ENCODE data around the gene CANX.

CANX gene

GRCh38 chr5:179777909-179778308, 79.1 kb downstream of the CANX start:
- TF ChIP-seq JUND (IDR thresholded peaks at IDR 0.05; ENCODE audit: low read depth): no peak
- in situ Hi-C loops (cut with HindIII; ENCODE audit: low pct_unique_long_range_greater_than_20kb, low sequenced_read_pairs): no loop called here
- DNase-seq (ENCODE audit: low read depth in 1 of 2, low spot score in 1 of 2): peak; percentile 45 to 51

GRCh38 chr5:179778591-179778990, 79.8 kb downstream of the CANX start:
- no peak for TF ChIP-seq JUND (IDR thresholded peaks at IDR 0.05; ENCODE audit: low read depth)
- no peak for DNase-seq (ENCODE audit: low read depth in 1 of 2, low spot score in 1 of 2)
- in situ Hi-C loops (cut with HindIII; ENCODE audit: low pct_unique_long_range_greater_than_20kb, low sequenced_read_pairs): no loop called here

GRCh38 chr5:179779826-179780225, 81.1 kb downstream of the CANX start:
- TF ChIP-seq JUND (IDR thresholded peaks at IDR 0.05; ENCODE audit: low read depth): no peak
- no peak for DNase-seq (ENCODE audit: low read depth in 1 of 2, low spot score in 1 of 2)
- in situ Hi-C loops (cut with HindIII; ENCODE audit: low pct_unique_long_range_greater_than_20kb, low sequenced_read_pairs): no loop called here

GRCh38 chr5:179780362-179780761, 81.6 kb downstream of the CANX start:
- in situ Hi-C loops (cut with HindIII; ENCODE audit: low pct_unique_long_range_greater_than_20kb, low sequenced_read_pairs): no loop called here
- DNase-seq (ENCODE audit: low read depth in 1 of 2, low spot score in 1 of 2): no peak
- TF ChIP-seq JUND (IDR thresholded peaks at IDR 0.05; ENCODE audit: low read depth): no peak

All from T47D (cell line).